Fibroblast of gingiva (primary cell): ENCODE results near the gene DCLK2.

Experiments
- DNase-seq: peaks from one replicate; pipeline ENCODE4 v3.0.0-alpha.2; 2011; ENCODE audit warnings: low read depth

DCLK2 gene

GRCh38 chr4:150240011-150240410 lies 161.8 kb downstream of the DCLK2 start:
- no peak for DNase-seq

GRCh38 chr4:150242820-150243458 lies 164.7 kb downstream of the DCLK2 start:
- peak; percentile 18 for DNase-seq

- DNase-seq: no peak
Observed at GRCh38 chr4:150243932-150244331, 165.7 kb downstream of the DCLK2 start.

- peak; percentile 63 for DNase-seq
Observed at GRCh38 chr4:150244600-150244999, 166.4 kb downstream of the DCLK2 start.

GRCh38 chr4:150247184-150247583 lies 168.9 kb downstream of the DCLK2 start:
- DNase-seq: no peak

- DNase-seq: no peak
Observed at GRCh38 chr4:150248181-150248580, 169.9 kb downstream of the DCLK2 start.

GRCh38 chr4:150250293-150250997 lies 172.2 kb downstream of the DCLK2 start:
- no peak for DNase-seq

- DNase-seq: no peak
Observed at GRCh38 chr4:150250998-150251651, 172.9 kb downstream of the DCLK2 start.

GRCh38 chr4:150251752-150252190 lies 173.5 kb downstream of the DCLK2 start:
- no peak for DNase-seq

GRCh38 chr4:150252306-150252705 lies 174.1 kb downstream of the DCLK2 start:
- DNase-seq: no peak

GRCh38 chr4:150252741-150253140 lies 174.5 kb downstream of the DCLK2 start:
- DNase-seq: no peak

GRCh38 chr4:150253416-150253815 lies 175.2 kb downstream of the DCLK2 start:
- no peak for DNase-seq

- no peak for DNase-seq
Observed at GRCh38 chr4:150253965-150254630, 175.9 kb downstream of the DCLK2 start.

- no peak for DNase-seq
Observed at GRCh38 chr4:150255610-150256224, 177.5 kb downstream of the DCLK2 start.

GRCh38 chr4:150256225-150256620 lies 178.0 kb downstream of the DCLK2 start:
- no peak for DNase-seq

GRCh38 chr4:150256841-150257730 lies 178.8 kb downstream of the DCLK2 start:
- no peak for DNase-seq

GRCh38 chr4:150258569-150258968 lies 180.3 kb downstream of the DCLK2 start:
- DNase-seq: no peak

GRCh38 chr4:150259861-150260567 lies 181.8 kb downstream of the DCLK2 start:
- no peak for DNase-seq

GRCh38 chr4:150261571-150261970 lies 183.3 kb downstream of the DCLK2 start:
- DNase-seq: no peak

- DNase-seq: no peak
Observed at GRCh38 chr4:150262611-150263010, 184.4 kb downstream of the DCLK2 start.
